ENCODE measurements around the gene BCAS4.

BCAS4 gene

GRCh38 chr20:50904067-50904570, 109.3 kb downstream of the BCAS4 start:
- no peak for DNase-seq (ENCODE audit: low read depth in 2 of 2)

GRCh38 chr20:50909413-50909812, 114.6 kb downstream of the BCAS4 start:
- no peak for DNase-seq (ENCODE audit: low read depth in 2 of 2)

GRCh38 chr20:50911030-50911429, 116.2 kb downstream of the BCAS4 start:
- DNase-seq (ENCODE audit: low read depth in 2 of 2) = no peak

- no peak for DNase-seq (ENCODE audit: low read depth in 2 of 2)
These were observed 116.9 kb downstream of the BCAS4 start for GRCh38 chr20:50911716-50912115.

GRCh38 chr20:50913690-50914375, 119.0 kb downstream of the BCAS4 start:
- DNase-seq (ENCODE audit: low read depth in 2 of 2) = no peak

- no peak for DNase-seq (ENCODE audit: low read depth in 2 of 2)
These were observed 120.6 kb downstream of the BCAS4 start for GRCh38 chr20:50915424-50915823.

GRCh38 chr20:50916257-50916656, 121.4 kb downstream of the BCAS4 start:
- DNase-seq (ENCODE audit: low read depth in 2 of 2) = no peak

GRCh38 chr20:50916934-50917333, 122.1 kb downstream of the BCAS4 start:
- DNase-seq (ENCODE audit: low read depth in 2 of 2) = no peak

- DNase-seq (ENCODE audit: low read depth in 2 of 2) = no peak
These were observed 123.5 kb downstream of the BCAS4 start for GRCh38 chr20:50918403-50918802.

GRCh38 chr20:50919567-50919966, 124.7 kb downstream of the BCAS4 start:
- no peak for DNase-seq (ENCODE audit: low read depth in 2 of 2)

GRCh38 chr20:50920997-50921396, 126.1 kb downstream of the BCAS4 start:
- no peak for DNase-seq (ENCODE audit: low read depth in 2 of 2)

GRCh38 chr20:50921803-50922501, 127.1 kb downstream of the BCAS4 start:
- DNase-seq (ENCODE audit: low read depth in 2 of 2) = no peak

- DNase-seq (ENCODE audit: low read depth in 2 of 2) = no peak
These were observed 129.5 kb downstream of the BCAS4 start for GRCh38 chr20:50924261-50924920.

- DNase-seq (ENCODE audit: low read depth in 2 of 2) = no peak
These were observed 131.7 kb downstream of the BCAS4 start for GRCh38 chr20:50926530-50926929.

Measured in stimulated activated CD4-positive, alpha-beta T cell treated with anti-CD3 and anti-CD28 coated beads, Interleukin-1b, Interleukin-23, amount 100 ng/mL, for 1 hour (primary cell).